ENCODE results near the gene ACER1.

DNA sequence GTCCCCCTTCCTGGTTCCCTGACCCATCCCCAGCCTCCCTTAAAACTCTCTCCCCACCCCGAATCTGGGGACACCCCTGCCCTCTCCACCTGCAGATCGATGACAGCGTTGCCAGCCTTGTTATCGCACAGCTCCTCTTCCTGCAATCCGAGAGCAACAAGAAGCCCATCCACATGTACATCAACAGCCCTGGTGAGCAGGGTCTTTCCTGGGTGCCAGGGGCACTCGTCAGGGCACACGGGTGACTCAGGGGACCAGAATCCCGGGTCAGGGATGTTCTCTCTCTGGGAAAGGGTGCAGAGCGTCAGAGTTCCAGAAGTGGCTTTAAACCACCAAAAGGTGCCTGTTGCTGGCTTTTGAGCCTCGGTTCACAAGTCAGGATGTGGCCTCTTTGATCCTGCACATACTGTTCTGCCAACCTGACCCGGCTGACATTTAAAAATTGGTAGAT, 29.0 kb upstream of the ACER1 start:
- TF ChIP-seq MYC (IDR thresholded peaks at IDR 0.05; ENCODE audit: low read depth, low read length) = no peak
- TF ChIP-seq CTCF (IDR thresholded peaks at IDR 0.05; ENCODE audit: low read depth, low read length) = no peak
- TF ChIP-seq POLR2A (IDR thresholded peaks at IDR 0.05; ENCODE audit: extremely low read depth, insufficient read length) = no peak
- TF ChIP-seq, protein P1, sequence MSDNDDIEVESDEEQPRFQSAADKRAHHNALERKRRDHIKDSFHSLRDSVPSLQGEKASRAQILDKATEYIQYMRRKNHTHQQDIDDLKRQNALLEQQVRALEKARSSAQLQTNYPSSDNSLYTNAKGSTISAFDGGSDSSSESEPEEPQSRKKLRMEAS (IDR thresholded peaks at IDR 0.05; ENCODE audit: low read depth, low read length) = no peak
